Measurements from ENCODE around the gene SPTSSA.
A peak's percentile ranks its signal among the peaks of the same experiment; 100 is the strongest.
"Not testable (repeated sequence)": the region's sequence is repeated elsewhere in the genome, so short reads cannot be mapped to it uniquely, and the experiment has no call there.

Gene SPTSSA

GRCh38 chr14:34472706-34473279 is 10.8 kb upstream of the SPTSSA start:
- DNase-seq (ENCODE audit: low spot score), result no peak

GRCh38 chr14:34470319-34470718 is 8.3 kb upstream of the SPTSSA start:
- DNase-seq (ENCODE audit: low spot score), result no peak

GRCh38 chr14:34466691-34467090 is 4.7 kb upstream of the SPTSSA start:
- DNase-seq (ENCODE audit: low spot score), result no peak

DNA sequence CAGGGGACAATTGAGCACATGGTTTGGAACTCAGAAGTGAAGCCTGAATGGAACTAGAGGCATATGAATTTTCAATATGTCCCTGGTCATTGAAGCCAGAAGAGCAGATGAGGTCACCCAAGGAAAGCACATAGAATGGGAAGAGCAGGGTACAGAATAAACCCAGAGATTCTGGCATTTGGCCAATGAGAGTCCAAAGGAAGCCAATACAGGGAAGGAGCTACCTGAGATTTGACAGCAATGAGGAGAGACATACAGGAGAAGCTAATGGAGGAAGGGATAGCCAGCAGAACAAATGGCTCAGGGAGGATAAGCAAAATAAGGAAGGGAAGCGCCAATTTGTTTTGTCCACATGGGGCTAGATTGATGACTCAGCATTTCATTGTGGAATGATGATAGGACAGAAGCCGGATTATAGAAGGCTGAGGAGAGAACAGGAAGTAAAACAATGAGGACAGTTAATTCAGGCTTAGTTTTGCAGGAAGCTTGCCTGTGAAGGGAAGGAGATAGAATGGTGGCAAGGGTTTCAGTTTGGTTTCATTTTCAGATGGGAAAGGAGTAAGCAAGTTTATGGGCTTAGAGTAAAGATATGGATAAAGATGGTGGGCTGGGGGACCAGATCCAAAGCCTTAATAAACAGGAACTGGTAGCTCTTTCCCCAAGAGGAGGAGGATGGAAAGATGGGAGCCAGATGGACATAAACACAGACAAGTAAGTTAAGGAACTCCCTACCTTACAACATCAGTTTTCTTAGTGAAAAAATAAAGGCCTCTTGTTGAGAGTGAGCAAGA is 3.2 kb upstream of the SPTSSA start:
- no peak for DNase-seq (ENCODE audit: low spot score)

DNA sequence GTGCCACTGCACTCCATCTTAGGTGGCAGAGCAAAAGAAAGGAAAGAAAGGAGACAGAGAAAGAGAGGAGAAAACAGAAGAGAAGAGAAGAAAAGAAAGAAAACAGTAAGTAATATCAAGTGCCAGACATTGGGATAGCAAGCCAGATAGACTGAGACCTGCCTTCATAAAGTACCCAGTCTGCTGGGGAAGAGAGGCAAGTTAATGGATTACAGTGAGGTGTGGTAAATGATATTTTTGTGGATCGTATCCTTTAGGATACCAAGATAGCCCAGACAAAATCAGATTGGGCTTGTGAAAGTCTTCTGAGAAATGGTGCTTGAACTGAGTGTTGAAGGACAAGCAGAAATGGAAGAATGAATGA is 1.5 kb upstream of the SPTSSA start:
- no peak for DNase-seq (ENCODE audit: low spot score)

- peak; percentile 20 for DNase-seq (ENCODE audit: low spot score)
These were observed 507 bp downstream of the SPTSSA start for GRCh38 chr14:34461334-34462131.

DNA sequence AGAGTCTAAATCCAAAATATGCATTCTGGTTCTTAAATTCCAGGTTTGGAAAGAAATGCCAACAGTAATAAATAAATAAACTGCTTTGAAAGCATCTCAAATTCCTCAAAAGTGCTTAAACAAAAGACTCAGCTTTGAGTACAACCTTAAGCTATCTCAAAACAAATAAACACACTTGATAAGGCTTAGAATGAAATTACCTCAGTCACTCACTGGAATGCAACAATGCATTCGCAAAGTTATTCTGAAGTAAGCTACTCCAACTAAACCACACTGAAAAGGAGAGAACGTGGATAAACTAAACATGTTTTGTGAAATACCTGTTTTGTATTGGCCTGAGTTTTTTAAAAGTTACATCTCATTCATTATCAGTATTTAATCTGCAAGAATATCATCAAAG is 1.2 kb downstream of the SPTSSA start:
- no peak for DNase-seq (ENCODE audit: low spot score)

DNA sequence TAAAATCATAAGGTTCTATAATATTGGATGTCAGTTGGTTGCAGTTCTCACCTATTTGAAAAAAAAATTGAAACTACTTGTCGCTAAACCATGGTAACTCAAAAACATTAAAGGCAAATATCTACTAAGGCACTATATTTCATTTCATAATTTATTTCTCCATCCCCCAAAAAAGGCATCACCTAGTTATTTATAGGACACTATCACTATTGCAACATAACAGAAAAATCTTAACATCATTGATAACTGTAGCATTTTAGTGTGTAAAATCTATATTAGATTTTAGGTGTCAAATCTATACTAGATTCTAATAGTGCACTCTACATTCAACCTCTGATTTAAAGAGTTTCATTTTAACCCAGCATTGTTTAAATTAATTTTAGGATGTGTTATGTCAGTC is 1.7 kb downstream of the SPTSSA start:
- DNase-seq (ENCODE audit: low spot score), result no peak

DNA sequence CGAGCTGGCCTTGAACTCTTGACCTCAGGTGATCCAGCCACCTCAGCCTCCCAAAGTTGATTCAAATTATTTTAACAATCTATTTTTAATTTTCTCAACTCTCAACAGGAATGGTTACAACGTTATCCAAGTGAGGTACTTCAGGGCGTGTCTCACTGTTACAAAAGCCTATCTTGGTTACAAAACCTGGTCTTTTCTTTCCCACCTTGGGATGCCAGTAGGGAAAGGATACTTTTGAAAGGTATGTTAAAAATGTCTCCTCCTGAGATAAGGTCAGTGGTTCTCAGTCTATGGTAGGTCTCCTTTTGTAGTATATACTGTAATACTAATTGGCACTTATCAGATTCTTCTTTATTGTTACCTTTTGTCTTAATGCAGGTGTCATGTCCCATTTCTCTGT is 4.9 kb downstream of the SPTSSA start:
- no peak for DNase-seq (ENCODE audit: low spot score)

GRCh38 chr14:34453226-34453625 is 8.8 kb downstream of the SPTSSA start:
- no peak for DNase-seq (ENCODE audit: low spot score)

GRCh38 chr14:34452258-34452822 is 9.7 kb downstream of the SPTSSA start:
- no peak for DNase-seq (ENCODE audit: low spot score)

DNA sequence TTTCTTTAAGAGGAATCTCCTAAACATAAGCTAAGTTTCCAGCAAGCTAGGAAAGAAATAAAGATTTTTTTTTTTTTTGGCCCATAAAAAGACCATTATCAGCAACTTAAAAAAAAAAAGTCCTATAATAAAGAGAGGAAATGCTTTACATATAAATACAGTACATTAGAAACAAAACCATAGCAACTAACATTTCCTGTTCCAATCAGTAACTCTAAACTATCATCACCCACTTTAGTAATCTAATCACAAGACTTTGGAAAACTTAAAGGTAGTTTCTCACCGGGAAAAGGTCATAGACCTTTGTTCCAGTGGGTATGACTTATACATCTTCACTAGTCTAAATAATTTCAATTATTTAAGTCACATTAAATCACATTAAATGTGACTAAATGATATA is 11.1 kb downstream of the SPTSSA start:
- no peak for DNase-seq (ENCODE audit: low spot score)

DNA sequence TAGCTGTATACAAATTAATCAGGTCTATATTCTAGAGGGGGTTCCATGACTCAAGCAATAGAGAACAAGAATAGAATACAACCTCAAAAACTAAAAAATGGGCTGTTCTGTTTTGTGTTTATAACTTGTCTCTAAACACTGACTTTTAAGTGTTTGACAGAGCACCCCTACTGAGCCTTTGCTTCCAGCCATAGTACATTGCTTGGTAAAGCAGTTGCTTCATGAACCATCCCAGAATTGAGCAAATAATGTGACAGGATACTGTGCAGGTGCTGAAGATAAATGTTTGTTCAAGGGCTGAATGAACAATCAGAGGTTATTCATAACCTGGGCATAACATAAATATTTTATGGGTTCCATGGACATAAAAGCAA is 11.5 kb downstream of the SPTSSA start:
- DNase-seq (ENCODE audit: low spot score), result no peak

DNA sequence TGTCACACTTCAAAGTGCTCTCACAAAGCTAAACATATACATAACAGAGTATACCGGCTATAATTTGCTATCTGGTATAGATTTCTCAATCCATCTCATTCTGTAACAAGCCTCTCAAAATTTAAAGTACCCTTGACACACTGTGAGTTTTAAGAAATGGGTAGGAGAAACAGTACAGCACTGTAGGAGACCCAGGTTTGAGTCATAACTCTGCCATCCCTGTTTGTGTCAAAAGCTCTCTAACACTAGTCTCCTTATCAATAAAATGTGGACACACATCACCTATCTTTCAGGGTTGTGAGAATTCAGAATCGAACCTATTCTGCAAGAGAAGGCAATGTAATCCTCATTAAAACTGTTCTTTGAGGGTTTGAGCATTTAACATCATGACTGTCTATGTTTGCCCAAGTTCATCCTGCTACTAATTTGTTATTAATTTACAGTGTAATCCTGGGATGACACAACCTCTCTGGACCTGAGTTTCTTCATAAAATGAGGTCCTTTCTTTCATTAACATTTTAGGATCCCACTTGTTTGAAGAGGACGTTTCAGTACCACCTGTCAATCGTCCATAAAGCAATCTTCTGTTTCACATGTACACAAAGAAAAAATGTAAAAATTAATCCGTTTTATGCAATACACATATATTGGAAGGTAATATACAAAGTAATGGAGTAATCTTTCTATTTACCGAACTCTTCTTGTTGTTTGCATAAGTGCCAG is 12.1 kb downstream of the SPTSSA start:
- no peak for DNase-seq (ENCODE audit: low spot score)

DNA sequence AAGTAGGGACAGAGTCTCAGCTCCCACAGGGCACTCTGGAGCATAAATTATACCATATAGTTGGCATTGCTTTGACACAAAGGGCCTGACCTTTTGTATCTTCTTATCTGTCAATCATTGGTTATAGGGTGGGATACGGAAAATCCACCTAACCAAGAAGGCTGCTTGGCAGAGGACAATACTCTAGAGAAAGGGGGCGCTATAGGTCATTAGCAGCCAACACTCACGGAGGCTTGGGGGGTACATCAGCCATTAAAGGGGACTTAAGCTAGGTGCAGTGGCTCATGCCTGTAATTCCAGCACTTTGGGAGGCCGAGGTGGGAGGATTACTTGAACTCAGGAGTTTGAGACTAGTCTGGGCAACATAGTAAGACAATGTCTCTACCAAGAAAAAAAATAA is 22.9 kb downstream of the SPTSSA start:
- no peak for DNase-seq (ENCODE audit: low spot score)

GRCh38 chr14:34438438-34438837 is 23.6 kb downstream of the SPTSSA start:
- no peak for DNase-seq (ENCODE audit: low spot score)

DNA sequence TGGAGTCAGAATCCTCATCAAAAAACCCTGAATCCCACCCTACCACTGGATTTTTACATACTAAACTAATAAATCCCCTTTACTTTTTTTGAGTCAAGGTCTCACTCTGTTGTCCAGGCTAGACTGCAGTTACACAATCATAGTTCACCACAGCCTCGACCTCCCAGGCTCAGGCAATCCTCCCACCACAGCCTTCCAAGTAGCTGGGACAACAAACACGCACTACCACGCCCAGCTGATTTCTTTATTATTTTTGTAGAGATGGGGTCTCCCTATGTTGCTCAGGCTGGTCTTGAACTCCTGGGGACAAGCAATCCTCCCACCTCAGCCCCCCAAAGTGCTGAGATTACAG is 24.3 kb downstream of the SPTSSA start:
- no peak for DNase-seq (ENCODE audit: low spot score)

DNA sequence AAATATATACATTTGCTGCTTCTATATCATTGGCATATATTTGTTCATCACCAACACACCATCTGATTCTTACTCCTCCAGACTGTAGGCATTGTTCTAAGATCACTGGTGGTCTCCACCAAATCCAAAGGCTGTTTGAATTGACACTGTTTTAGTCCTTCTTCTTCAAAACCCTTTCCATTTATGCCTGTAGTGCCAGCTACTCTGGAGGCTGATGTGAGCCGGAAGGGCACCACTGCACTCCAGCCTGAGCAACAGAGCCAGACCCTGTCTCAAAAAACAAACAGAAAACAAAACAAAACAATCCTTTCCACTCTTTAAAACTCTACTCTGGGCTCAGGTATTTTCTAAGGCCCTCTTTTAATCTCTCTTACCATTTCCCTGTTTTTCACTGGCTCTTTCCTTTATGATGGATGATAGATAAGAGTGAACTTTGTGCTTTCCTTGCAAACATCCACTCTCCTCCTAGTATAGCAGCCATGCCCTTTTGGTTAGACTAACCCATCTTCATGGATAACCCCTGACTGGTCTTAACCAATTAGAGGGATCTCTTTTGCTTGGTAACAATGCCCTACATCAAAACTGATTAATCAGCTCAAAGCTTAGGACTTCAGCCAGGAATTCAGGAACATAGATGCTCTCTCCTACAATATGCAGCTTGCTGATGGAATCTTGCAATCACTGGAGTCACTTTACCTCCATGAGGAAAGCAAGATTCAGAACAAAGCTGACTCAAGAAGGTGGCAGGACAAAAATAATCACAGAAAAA is 24.9 kb downstream of the SPTSSA start:
- DNase-seq (ENCODE audit: low spot score), result no peak

- no peak for DNase-seq (ENCODE audit: low spot score)
These were observed 25.7 kb downstream of the SPTSSA start for GRCh38 chr14:34436118-34436905.

DNA sequence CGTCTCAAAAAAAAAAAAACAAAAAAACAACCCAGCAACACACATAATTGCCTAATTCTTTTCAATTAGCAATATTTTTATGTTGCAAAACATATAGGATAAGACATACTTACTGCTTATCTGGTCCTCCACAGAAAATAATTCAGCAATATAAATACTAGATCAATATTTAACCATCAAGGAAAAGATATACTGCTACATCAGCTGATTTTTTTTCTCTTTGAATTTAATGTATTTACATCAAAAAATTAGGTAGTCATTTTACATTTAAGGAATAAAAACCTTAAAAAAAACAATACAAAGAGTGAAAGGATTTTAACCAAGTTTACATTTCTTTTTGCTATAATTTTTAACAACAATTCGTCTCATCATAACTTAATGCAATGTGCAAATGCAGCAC is 28.1 kb downstream of the SPTSSA start:
- no peak for DNase-seq (ENCODE audit: low spot score)

- DNase-seq (ENCODE audit: low spot score), result not testable (repeated sequence)
These were observed 34.0 kb downstream of the SPTSSA start for GRCh38 chr14:34428102-34428466.
